ENCODE results near the gene LIFR. TPM values are rescaled to one million over a fixed set of nuclear protein-coding genes. Genes with fewer than 3 reads are reported as not detected.

LIFR gene
- total RNA-seq, 1 experiment from 2014 or later: 10.4 TPM

DNA sequence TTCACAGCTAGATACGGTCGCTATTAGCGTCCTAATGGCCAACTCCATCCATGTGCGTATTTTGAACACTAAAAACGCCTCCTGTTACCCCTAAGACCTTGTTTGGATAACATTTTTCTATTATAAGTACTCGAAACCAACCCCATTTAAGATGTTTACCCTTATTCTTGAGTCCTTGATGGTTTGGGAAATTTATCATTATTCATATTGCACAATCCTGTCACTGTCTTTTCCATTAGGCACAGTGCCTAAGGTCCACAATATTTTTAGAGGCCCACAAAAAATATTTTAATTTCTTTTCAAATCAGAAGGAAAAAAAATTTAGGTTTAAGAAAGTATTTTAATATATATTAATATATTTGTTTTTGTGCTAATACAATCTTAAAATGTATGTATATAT, 1.3 kb upstream of the LIFR start:
- Histone ChIP-seq H3K27me3 (ENCODE audit: low read length) (no peaks in the 10 kb centered on the region), H3K79me2 (ENCODE audit: low read length) (no peaks in the 10 kb centered on the region), H3F3A (ENCODE audit: low read length, unreplicated experiment) (no peaks in the 10 kb centered on the region), H3K4me2 (ENCODE audit: low read length) (peak overlapping the region; percentile 88), H4K20me1 (ENCODE audit: low read length) (no peaks in the 10 kb centered on the region), H3K4me3 (ENCODE audit: low read length) (peak overlapping the region; percentile 84), H3K9ac (ENCODE audit: low read length) (no peak overlapping the region), H3K36me3 (ENCODE audit: low read depth, low read length) (no peaks in the 10 kb centered on the region), H3K27ac (ENCODE audit: low read length) (no peak overlapping the region), H3K9me2 (replicated peaks; ENCODE audit: low read length) (no peaks in the 10 kb centered on the region), H2AFZ (ENCODE audit: low read length) (peak overlapping the region; percentile 93), H3K4me1 (ENCODE audit: insufficient read depth, low read length) (peaks cover 15% of the 10 kb centered on the region; the same call in 1 of the 2 replicates), H3K9me3 (ENCODE audit: low read length) (no peaks in the 10 kb centered on the region)
- TF ChIP-seq, protein P1, sequence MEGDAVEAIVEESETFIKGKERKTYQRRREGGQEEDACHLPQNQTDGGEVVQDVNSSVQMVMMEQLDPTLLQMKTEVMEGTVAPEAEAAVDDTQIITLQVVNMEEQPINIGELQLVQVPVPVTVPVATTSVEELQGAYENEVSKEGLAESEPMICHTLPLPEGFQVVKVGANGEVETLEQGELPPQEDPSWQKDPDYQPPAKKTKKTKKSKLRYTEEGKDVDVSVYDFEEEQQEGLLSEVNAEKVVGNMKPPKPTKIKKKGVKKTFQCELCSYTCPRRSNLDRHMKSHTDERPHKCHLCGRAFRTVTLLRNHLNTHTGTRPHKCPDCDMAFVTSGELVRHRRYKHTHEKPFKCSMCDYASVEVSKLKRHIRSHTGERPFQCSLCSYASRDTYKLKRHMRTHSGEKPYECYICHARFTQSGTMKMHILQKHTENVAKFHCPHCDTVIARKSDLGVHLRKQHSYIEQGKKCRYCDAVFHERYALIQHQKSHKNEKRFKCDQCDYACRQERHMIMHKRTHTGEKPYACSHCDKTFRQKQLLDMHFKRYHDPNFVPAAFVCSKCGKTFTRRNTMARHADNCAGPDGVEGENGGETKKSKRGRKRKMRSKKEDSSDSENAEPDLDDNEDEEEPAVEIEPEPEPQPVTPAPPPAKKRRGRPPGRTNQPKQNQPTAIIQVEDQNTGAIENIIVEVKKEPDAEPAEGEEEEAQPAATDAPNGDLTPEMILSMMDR (conservative IDR thresholded peaks at IDR 0.05; ENCODE audit: low read depth, low read length): no peak
- TF ChIP-seq EZH2 (IDR thresholded peaks at IDR 0.05; ENCODE audit: low read length, unreplicated experiment) (no peak), EZH2phosphoT487 (IDR thresholded peaks at IDR 0.05; ENCODE audit: borderline replicate concordance, low read length) (no peak)
- ATAC-seq (no peak), DNase-seq (no peak)
- ChIA-PET CTCF (interaction anchor here (0.6 kb wide), 1 partner anchor 82 kb away, joined by 3 read pairs; no protein-coding TSS in a partner anchor), POLR2A (ENCODE audit: unreplicated experiment) (interaction anchor here (0.6 to 0.7 kb wide), 2 partner anchors 79 to 116 kb away, joined by 3 read pairs; no protein-coding TSS in a partner anchor)
- BruUV-seq (replicated peaks): no TSS peak
- intact Hi-C loops (cut with micrococcal nuclease): loop anchor here (1.0 to 5.0 kb wide), 3 partner anchors 103 to 232 kb away; no protein-coding TSS in a partner anchor

DNA sequence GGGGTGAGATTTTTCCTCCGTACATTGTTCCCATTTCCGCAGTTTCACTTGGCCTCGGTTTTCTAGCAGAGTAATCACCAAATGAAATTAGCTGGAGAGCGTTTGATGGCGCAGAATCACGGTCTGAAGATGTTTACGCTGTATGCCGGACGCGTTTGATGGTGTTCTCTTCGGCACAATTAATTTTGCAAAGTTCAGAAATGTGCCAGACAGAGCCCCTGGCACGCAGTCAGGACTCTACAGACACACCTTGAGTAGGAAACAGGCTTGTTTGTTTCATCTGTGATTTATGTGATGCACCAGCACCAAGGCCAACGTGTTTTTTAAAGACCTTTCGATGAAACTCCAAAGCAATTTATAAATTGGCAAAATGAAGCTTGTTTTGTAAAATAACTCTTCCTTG, 863 bp upstream of the LIFR start:
- Histone ChIP-seq H3K4me1 (ENCODE audit: insufficient read depth, low read length) (peaks cover 15% of the 10 kb centered on the region; the same call in 1 of the 2 replicates), H2AFZ (ENCODE audit: low read length) (peak overlapping the region; percentile 93), H3K27me3 (ENCODE audit: low read length) (no peaks in the 10 kb centered on the region), H3K4me3 (ENCODE audit: low read length) (peak overlapping the region; percentile 84), H3K9me3 (ENCODE audit: low read length) (no peaks in the 10 kb centered on the region), H3F3A (ENCODE audit: low read length, unreplicated experiment) (no peaks in the 10 kb centered on the region), H3K4me2 (ENCODE audit: low read length) (peak overlapping the region; percentile 88), H3K27ac (ENCODE audit: low read length) (peak overlapping the region; percentile 54), H3K9me2 (replicated peaks; ENCODE audit: low read length) (no peaks in the 10 kb centered on the region), H3K9ac (ENCODE audit: low read length) (peak overlapping the region; percentile 81), H3K36me3 (ENCODE audit: low read depth, low read length) (no peaks in the 10 kb centered on the region), H3K79me2 (ENCODE audit: low read length) (no peaks in the 10 kb centered on the region), H4K20me1 (ENCODE audit: low read length) (no peaks in the 10 kb centered on the region)
- TSS peak; percentile 75 for BruUV-seq (replicated peaks)
- TF ChIP-seq, protein P1 (conservative IDR thresholded peaks at IDR 0.05; ENCODE audit: low read depth, low read length): no peak
- TF ChIP-seq EZH2phosphoT487 (IDR thresholded peaks at IDR 0.05; ENCODE audit: borderline replicate concordance, low read length) (no peak), EZH2 (IDR thresholded peaks at IDR 0.05; ENCODE audit: low read length, unreplicated experiment) (no peak)
- ChIA-PET POLR2A (ENCODE audit: unreplicated experiment) (interaction anchor here (0.6 to 0.7 kb wide), 2 partner anchors 79 to 116 kb away, joined by 3 read pairs; no protein-coding TSS in a partner anchor), CTCF (interaction anchor here (0.6 to 2.7 kb wide), 2 partner anchors 82 to 116 kb away, joined by 3 to 8 read pairs; no protein-coding TSS in a partner anchor)
- intact Hi-C loops (cut with micrococcal nuclease): loop anchor here (1.0 to 5.0 kb wide), 3 partner anchors 103 to 232 kb away; no protein-coding TSS in a partner anchor
- DNase-seq (no peak), ATAC-seq (peak; percentile 5)

DNA sequence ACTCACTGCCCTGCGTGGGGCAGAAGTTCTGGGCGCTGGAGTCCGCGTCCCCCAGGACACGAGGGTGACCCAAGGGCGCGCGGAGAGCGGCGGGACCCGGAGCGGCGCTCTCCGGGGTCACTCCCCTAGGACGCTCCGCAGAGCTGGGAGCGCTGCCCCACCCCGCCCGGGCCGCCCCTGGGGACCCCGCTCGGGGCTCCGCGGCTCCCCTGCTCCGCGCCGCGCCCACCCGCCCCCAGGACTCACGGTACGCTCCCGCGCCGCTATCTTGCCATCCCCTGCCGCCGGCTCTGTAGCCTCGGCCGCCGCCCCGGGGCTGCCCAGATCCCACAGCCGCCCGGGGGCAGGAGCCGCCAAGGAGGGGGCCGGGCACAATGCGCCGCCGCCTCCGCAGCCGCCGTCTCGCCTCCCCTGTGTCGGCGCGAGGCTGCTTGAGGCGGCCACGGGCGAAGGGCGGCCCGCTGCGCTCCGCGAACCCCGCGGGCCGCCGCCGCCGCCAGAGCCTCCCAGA, 303 bp downstream of the LIFR start:
- Histone ChIP-seq H3F3A (ENCODE audit: low read length, unreplicated experiment) (no peaks in the 10 kb centered on the region), H3K4me1 (ENCODE audit: insufficient read depth, low read length) (peaks cover 17% of the 10 kb centered on the region), H3K9ac (ENCODE audit: low read length) (peak overlapping the region; percentile 38; the same call in 1 of the 2 replicates), H3K4me3 (ENCODE audit: low read length) (peak overlapping the region; percentile 71), H3K4me2 (ENCODE audit: low read length) (peak overlapping the region; percentile 79), H3K36me3 (ENCODE audit: low read depth, low read length) (no peaks in the 10 kb centered on the region), H3K27me3 (ENCODE audit: low read length) (no peaks in the 10 kb centered on the region), H3K9me3 (ENCODE audit: low read length) (no peaks in the 10 kb centered on the region), H3K27ac (ENCODE audit: low read length) (no peak overlapping the region), H3K79me2 (ENCODE audit: low read length) (no peaks in the 10 kb centered on the region), H4K20me1 (ENCODE audit: low read length) (no peaks in the 10 kb centered on the region), H3K9me2 (replicated peaks; ENCODE audit: low read length) (no peaks in the 10 kb centered on the region), H2AFZ (ENCODE audit: low read length) (peak overlapping the region; percentile 62)
- ATAC-seq (peak; percentile 35), DNase-seq (no peak)
- ChIA-PET POLR2A (ENCODE audit: unreplicated experiment) (interaction anchor here (0.6 kb wide), 2 partner anchors 41 to 48 kb away, joined by 3 to 8 read pairs; no protein-coding TSS in a partner anchor), CTCF (interaction anchor here (0.6 to 2.7 kb wide), 2 partner anchors 114 to 225 kb away, joined by 3 to 8 read pairs; no protein-coding TSS in a partner anchor)
- TF ChIP-seq EZH2phosphoT487 (IDR thresholded peaks at IDR 0.05; ENCODE audit: borderline replicate concordance, low read length): no peak
- TF ChIP-seq EZH2 (IDR thresholded peaks at IDR 0.05; ENCODE audit: low read length, unreplicated experiment): no peak
- TF ChIP-seq, protein P1 (conservative IDR thresholded peaks at IDR 0.05; ENCODE audit: low read depth, low read length): no peak
- intact Hi-C loops (cut with micrococcal nuclease): loop anchor here (5.0 kb wide), 1 partner anchor 181 kb away; no protein-coding TSS in a partner anchor
- BruUV-seq (replicated peaks): no TSS peak

Data from PC-3 (cell line).